ENCODE data around the gene AKTIP. TPM values are rescaled to one million over a fixed set of nuclear protein-coding genes. Genes with fewer than 3 reads are reported as not detected.

AKTIP gene
- total RNA-seq, 1 donor from 2014 or later, result 87.9 TPM

Other genes with a start within 250 kb of the AKTIP start
- 33.1 TPM for gene RBL2, start 68.7 kb downstream of the AKTIP start, total RNA-seq
- 2.0 TPM for gene RPGRIP1L, start 200.7 kb upstream of the AKTIP start, total RNA-seq
- 75.3 TPM for gene FTO, start 200.9 kb upstream of the AKTIP start, total RNA-seq

Measured in Right ventricle myocardium superior (tissue), 1 donor.